Right atrium auricular region (tissue), 2 donors: ENCODE data around the gene NIPAL3. TPM values are rescaled to one million over a fixed set of nuclear protein-coding genes. Genes with fewer than 3 reads are reported as not detected.

ENCODE experiments used
- DNase-seq: peaks from one replicate; pipeline ENCODE4 v3.0.0-alpha.2; 2019; ENCODE audit warnings: low spot score
- H3K27ac ChIP-seq, 2 donors: fragments of 200-600 bp; sonication (generic); 1 replicate in 1 of 2; 2 replicates in 1 of 2; pipeline ENCODE4 v1.5.1; 2016 to 2019
- H3K27me3 ChIP-seq, 2 donors: fragments of 200-600 bp; sonication (generic); one replicate each; pipeline versions ENCODE4 v1.5.1 to v1.6.0; 2017 to 2019
- H3K36me3 ChIP-seq: fragments of 200-600 bp; sonication (generic); one replicate; pipeline ENCODE4 v1.5.1; 2016
- H3K4me1 ChIP-seq, 2 donors: fragments of 200-600 bp; sonication (generic); one replicate each; pipeline versions ENCODE4 v1.5.1 to v1.6.0; 2017 to 2019
- H3K4me3 ChIP-seq, 2 donors: fragments of 200-600 bp; sonication (generic); 1 replicate in 1 of 2; 2 replicates in 1 of 2; pipeline ENCODE4 v1.5.1; 2017 to 2019; ENCODE audit warnings: mild to moderate bottlenecking in 1 of 2, moderate library complexity in 1 of 2
- H3K9me3 ChIP-seq, 2 donors: fragments of 200-600 bp; sonication (generic); one replicate each; pipeline ENCODE4 v1.5.1; 2019
- total RNA-seq, 2 donors: library from RNA; depleted of rRNA; stranded (reverse); fragments of >200 nt; gene quantifications; one replicate each; pipeline ENCODE4 v1.1.0, GENCODE V29; 2016
- TF ChIP-seq, protein P1 (sequence below), 2 donors: fragments of 200-600 bp; sonication (generic); IDR thresholded peaks; one replicate each; pipeline ENCODE4 v1.5.1; 2019; ENCODE audit warnings: antibody characterized with exemption in 2 of 2

The NIPAL3 gene
- total RNA-seq, 2 donors from 2014 or later = 34.8 to 43.3 TPM

DNA sequence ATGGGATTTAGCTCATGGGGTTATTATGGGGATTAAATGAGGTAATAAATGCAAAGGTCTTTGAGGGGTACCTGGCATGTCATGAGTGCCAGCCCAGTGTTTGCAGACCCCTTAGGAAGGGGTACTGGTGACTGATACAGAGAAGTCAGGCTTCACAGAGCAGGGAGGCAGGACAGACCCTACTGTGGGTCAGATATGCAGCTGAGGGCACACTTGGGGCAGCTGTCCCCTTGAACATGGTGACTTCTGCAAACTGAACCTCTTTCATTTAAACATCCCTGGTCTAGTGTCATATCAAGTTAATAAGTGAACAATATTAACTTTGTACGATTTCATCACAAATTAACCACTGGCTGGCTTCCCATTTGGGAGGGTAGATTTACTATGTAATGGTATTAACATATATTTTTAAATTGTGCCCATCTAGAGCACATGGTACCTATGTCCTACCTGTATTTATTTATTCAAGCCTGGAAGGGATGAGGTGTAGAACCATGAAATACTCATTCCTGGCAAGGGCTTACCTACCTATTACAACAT is 27.9 kb upstream of the NIPAL3 start:
- TF ChIP-seq, protein P1, sequence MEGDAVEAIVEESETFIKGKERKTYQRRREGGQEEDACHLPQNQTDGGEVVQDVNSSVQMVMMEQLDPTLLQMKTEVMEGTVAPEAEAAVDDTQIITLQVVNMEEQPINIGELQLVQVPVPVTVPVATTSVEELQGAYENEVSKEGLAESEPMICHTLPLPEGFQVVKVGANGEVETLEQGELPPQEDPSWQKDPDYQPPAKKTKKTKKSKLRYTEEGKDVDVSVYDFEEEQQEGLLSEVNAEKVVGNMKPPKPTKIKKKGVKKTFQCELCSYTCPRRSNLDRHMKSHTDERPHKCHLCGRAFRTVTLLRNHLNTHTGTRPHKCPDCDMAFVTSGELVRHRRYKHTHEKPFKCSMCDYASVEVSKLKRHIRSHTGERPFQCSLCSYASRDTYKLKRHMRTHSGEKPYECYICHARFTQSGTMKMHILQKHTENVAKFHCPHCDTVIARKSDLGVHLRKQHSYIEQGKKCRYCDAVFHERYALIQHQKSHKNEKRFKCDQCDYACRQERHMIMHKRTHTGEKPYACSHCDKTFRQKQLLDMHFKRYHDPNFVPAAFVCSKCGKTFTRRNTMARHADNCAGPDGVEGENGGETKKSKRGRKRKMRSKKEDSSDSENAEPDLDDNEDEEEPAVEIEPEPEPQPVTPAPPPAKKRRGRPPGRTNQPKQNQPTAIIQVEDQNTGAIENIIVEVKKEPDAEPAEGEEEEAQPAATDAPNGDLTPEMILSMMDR (IDR thresholded peaks at IDR 0.05) = no peak
- H3K9me3 ChIP-seq = no peaks in the 10 kb centered on the region
- DNase-seq = no peak
- H3K27ac ChIP-seq = no peak overlapping the region
- no peaks in the 10 kb centered on the region for H3K27me3 ChIP-seq
- H3K36me3 ChIP-seq = no peaks in the 10 kb centered on the region
- H3K4me3 ChIP-seq = no peak overlapping the region
- peaks cover 0 to 16% of the 10 kb centered on the region in 2 donors for H3K4me1 ChIP-seq

- H3K4me1 ChIP-seq = peaks cover 0 to 16% of the 10 kb centered on the region in 2 donors
- H3K4me3 ChIP-seq = no peak overlapping the region
- TF ChIP-seq, protein P1 (IDR thresholded peaks at IDR 0.05) = no peak
- no peak overlapping the region for H3K27ac ChIP-seq
- no peaks in the 10 kb centered on the region for H3K9me3 ChIP-seq
- peak; percentile 38 for DNase-seq
- H3K36me3 ChIP-seq = no peaks in the 10 kb centered on the region
- H3K27me3 ChIP-seq = no peaks in the 10 kb centered on the region
Measured at GRCh38 chr1:24388331-24388885, 27.2 kb upstream of the NIPAL3 start.

DNA sequence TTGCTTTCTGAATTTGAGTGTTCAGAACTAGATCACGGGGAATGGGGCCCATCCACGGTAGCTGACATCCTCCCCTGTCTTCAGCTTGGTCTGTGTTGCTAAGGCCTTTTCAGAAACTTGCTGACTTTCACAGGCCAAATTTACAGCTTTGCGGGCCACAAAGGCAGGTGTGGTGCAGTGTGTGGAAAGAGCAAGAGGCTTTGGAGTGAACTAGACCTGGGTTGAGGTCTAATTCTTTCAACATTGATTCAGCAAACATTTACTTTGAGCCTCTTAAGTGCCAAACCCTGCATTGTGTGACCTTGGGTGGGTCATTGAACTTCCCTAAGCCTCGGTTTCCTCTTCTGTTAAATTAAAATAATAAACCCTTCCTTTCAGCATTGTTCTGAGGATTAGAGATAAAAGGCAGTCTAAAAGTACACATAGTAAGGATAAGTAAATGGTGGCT is 26.3 kb upstream of the NIPAL3 start:
- TF ChIP-seq, protein P1 (IDR thresholded peaks at IDR 0.05) = no peak
- H3K4me1 ChIP-seq = peaks cover 0 to 16% of the 10 kb centered on the region in 2 donors
- H3K27me3 ChIP-seq = no peaks in the 10 kb centered on the region
- no peaks in the 10 kb centered on the region for H3K36me3 ChIP-seq
- H3K9me3 ChIP-seq = no peaks in the 10 kb centered on the region
- peak; percentile 40 for DNase-seq
- no peak overlapping the region for H3K27ac ChIP-seq
- H3K4me3 ChIP-seq = no peak overlapping the region

DNA sequence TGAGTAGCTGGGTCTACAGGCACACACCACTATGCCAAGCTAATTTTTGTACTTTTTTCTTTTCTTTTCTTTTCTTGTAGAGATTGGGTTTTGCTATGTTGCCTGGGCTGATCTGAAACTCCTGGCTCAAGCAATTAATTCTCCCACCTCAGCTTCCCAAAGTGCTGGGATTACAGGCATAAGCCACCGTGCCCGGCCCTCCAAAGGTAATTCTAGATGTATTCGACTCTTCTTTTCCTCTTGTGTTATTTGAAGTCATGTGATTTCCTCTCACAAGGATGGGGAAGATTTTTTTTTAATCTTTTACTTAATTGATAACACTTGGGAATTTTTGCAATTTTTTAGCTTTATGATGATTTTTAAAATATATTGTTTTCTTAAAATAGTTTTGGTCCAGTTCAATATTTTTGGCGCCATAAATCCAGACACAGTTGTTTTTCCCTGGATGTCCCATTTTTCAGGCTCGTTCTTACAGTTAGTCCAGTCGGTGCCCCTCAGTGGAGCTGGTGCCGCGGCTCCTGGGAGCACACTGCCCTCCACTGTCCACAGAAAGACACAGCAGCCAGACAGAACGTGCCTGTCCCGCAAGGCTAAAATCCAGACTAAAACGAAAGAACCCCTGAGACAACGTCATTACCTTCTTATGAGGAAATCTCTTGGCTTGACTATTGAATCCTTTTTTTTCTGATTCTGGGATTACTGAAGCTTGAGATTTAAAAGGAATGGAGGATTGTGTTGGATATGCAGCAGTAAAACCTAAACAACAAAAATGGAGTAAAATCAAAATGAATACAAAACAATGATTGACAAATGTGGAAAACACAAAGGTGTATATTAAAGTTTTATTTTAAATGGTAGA is 24.4 kb upstream of the NIPAL3 start:
- no peaks in the 10 kb centered on the region for H3K9me3 ChIP-seq
- peak overlapping the region; percentile 75 to 78 for H3K27ac ChIP-seq
- H3K4me3 ChIP-seq = peak overlapping the region in 1 of 2 donors; percentile 20
- peak; percentile 94 for DNase-seq
- H3K4me1 ChIP-seq = peaks cover 0 to 16% of the 10 kb centered on the region in 2 donors
- H3K27me3 ChIP-seq = no peaks in the 10 kb centered on the region
- no peaks in the 10 kb centered on the region for H3K36me3 ChIP-seq
- TF ChIP-seq, protein P1 (IDR thresholded peaks at IDR 0.05) = peak; percentile 90 to 94

GRCh38 chr1:24391882-24392603 is 23.6 kb upstream of the NIPAL3 start:
- no peaks in the 10 kb centered on the region for H3K27me3 ChIP-seq
- H3K4me3 ChIP-seq = peak overlapping the region in 1 of 2 donors; percentile 20
- H3K4me1 ChIP-seq = peaks cover 0 to 16% of the 10 kb centered on the region in 2 donors
- no peaks in the 10 kb centered on the region for H3K9me3 ChIP-seq
- peak; percentile 70 for DNase-seq
- TF ChIP-seq, protein P1 (IDR thresholded peaks at IDR 0.05) = peak; percentile 72 to 87
- H3K27ac ChIP-seq = peak overlapping the region; percentile 75 to 78
- H3K36me3 ChIP-seq = no peaks in the 10 kb centered on the region
